GM15510 (cell line): ENCODE measurements around the gene SCGB1C2.

Experiments
- POLR2A ChIP-seq: IDR thresholded peaks from 3 replicates; pipeline ENCODE4 v1.6.1; 2011; ENCODE audit warnings: borderline replicate concordance; ENCODE audit not compliant: insufficient read length; ENCODE audit errors: extremely low read depth

The SCGB1C2 gene

GRCh38 chr17:164303-165235, 27.2 kb downstream of the SCGB1C2 start:
- TF ChIP-seq POLR2A: no peak

GRCh38 chr17:165939-166338, 28.6 kb downstream of the SCGB1C2 start:
- no peak for TF ChIP-seq POLR2A

DNA sequence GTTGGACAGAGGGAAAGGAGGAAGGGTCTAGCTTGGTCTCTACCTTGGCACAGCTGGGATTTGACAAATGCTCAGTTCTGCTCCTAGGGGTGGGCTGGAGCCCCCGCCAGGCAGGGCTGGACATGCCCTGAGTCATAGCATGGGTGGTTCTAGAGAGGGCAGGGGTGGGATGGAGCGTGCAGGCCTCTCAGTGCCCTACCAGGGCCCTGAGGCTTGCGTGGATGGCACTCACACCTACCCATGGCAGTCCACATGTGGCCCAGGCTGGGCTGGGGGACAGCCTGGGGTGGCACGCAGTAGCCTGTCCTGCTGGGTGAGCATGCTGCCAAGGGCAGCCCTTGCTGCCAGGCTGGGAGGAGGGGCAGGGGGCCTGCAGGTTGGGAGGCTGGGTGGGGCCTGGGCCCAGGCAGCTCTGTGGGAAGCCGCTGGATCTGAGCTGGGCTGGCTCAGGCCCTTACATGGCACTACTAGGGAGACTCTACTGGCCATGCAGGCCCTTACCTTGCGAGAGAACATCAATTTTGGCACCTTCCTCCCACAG, 32.8 kb downstream of the SCGB1C2 start:
- no peak for TF ChIP-seq POLR2A

DNA sequence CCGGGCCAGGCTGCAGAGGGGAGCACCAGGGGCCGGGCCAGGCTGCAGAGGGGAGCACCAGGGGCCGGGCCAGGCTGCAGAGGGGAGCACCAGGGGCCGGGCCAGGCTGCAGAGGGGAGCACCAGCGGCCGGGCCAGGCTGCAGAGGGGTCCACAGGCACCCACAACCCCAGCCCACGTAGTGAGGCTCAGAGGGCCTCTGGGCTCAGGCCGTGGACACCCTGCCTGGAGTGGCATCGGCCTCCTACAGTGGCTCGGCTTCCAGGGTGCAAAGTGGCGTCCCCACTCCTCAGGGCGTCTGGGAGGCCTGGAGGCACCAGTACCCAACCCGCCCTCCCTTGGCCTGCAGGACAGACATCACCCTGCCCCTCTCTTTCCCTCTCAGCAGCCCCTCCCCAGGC, 34.5 kb downstream of the SCGB1C2 start:
- no peak for TF ChIP-seq POLR2A

DNA sequence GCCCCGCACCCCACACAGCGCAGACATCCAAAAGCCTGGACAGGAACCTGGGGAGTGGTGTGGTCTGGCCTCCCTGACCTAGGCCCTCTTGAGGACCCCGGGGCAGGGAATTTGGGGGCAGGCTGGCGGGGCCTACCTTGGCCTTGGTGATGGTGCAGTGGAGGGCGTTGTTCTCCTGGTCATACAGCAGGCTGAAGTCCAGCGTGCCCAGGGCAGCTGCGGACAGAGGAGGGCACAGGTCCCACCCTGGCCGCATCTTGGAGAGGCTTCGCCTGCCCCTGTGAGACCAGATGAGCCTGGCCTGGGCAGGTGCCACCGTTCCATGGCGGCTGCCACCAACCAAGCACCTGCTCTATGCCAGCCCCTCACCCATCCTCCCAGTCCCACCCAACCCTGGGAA, 35.0 kb downstream of the SCGB1C2 start:
- TF ChIP-seq POLR2A: no peak

- no peak for TF ChIP-seq POLR2A
These were observed 36.0 kb downstream of the SCGB1C2 start for GRCh38 chr17:173166-173911.

DNA sequence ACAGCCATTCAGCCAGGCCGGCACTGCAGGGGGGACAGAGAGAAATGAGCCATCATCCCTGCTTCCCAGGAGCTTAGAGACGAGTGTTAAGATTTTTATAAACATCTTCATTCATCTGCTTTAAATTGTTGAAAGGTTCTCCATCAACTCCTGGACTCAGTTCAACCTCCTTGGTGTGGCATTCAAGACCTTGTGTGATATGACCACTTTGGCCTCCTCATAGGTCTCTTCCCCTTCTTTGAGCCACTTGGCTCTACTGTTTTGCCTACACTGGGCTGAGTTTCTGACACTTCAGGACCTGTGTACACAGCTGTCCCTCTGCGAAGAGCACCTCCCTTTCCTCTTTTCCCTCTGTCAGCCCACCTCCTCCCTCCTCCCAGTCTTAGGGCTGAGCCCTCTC, 39.8 kb downstream of the SCGB1C2 start:
- TF ChIP-seq POLR2A: no peak

- TF ChIP-seq POLR2A: no peak
These were observed 40.4 kb downstream of the SCGB1C2 start for GRCh38 chr17:177762-178161.

DNA sequence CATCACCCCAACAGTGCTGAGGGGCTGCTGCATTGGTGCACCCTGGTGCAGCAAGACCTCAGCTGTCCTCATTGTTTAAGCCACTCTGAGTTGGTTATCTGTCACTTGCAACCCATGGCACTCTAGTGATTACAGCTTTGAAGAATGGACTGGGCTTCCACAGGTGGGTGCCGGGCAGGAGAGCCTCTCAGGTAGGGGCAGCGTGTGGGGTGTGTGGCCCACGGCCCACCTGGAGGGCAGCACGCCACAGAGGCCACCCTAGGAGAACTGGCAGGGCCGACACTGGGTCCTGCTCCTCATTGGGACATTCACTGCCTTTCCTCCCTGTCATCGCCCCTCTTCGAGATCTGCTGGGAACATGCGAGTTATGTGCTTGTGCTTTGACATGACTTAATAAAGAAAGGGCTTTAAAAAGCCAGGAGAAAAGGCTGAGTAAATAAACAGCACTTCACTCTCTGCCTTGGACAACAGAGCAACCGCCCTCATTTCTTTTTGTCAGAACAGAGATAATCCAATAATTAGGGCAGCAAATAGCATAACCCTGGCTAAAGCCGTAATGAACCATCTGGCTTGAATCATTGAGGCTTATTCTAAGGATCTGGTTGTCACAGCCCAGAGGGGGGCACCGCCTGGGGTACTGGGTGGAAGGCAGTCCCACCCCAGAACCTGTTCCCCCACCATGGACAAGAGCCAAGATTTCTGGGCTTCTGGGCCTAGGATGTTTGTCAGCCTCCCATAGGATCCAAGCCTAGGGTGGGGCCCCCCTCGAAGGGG, 41.1 kb downstream of the SCGB1C2 start:
- TF ChIP-seq POLR2A: no peak

GRCh38 chr17:179066-179432, 41.7 kb downstream of the SCGB1C2 start:
- TF ChIP-seq POLR2A: no peak

- TF ChIP-seq POLR2A: no peak
These were observed 42.5 kb downstream of the SCGB1C2 start for GRCh38 chr17:179781-180380.

- no peak for TF ChIP-seq POLR2A
These were observed 43.2 kb downstream of the SCGB1C2 start for GRCh38 chr17:180381-181244.

- no peak for TF ChIP-seq POLR2A
These were observed 44.1 kb downstream of the SCGB1C2 start, which contains the start of gene DOC2B for GRCh38 chr17:181245-182049. Gene DOC2B (minus strand): TSS chr17:181650. CDS start chr17:181479, 171 bp downstream.
